Endodermal cell (in vitro differentiated cells): Measurements from ENCODE around the gene FHL5. TPM values are rescaled to one million over a fixed set of nuclear protein-coding genes. Genes with fewer than 3 reads are reported as not detected.

Experiments
- DNase-seq: peaks from one replicate; pipeline ENCODE4 v3.0.0-alpha.2; 2017
- H3K27ac ChIP-seq: 2 replicates; pipeline ENCODE4 v1.5.1; 2013; ENCODE audit warnings: mild to moderate bottlenecking, low read depth, low read length, moderate library complexity
- H3K27me3 ChIP-seq: 2 replicates; pipeline ENCODE4 v1.6.1; 2013; ENCODE audit warnings: mild to moderate bottlenecking, low read length, moderate library complexity; ENCODE audit not compliant: insufficient read depth, control insufficient read depth, poor library complexity, severe bottlenecking
- H3K36me3 ChIP-seq: 2 replicates; pipeline ENCODE4 v1.7.0; 2013; ENCODE audit warnings: mild to moderate bottlenecking, low read length, moderate library complexity; ENCODE audit not compliant: control insufficient read depth, insufficient read depth
- H3K4me1 ChIP-seq: one replicate; pipeline ENCODE4 v1.7.0; 2013; ENCODE audit warnings: low read length; ENCODE audit not compliant: control insufficient read depth, insufficient read depth
- H3K4me3 ChIP-seq: 2 replicates; pipeline ENCODE4 v1.5.1; 2013; ENCODE audit warnings: mild to moderate bottlenecking, low read length, moderate library complexity
- H3K9ac ChIP-seq: 2 replicates; pipeline ENCODE4 v1.6.1; 2013; ENCODE audit warnings: mild to moderate bottlenecking, low read length, moderate library complexity; ENCODE audit not compliant: poor library complexity, severe bottlenecking; ENCODE audit errors: extremely low read depth
- H3K9me3 ChIP-seq: 2 replicates; pipeline ENCODE4 v1.6.1; 2013; ENCODE audit warnings: mild to moderate bottlenecking, low read length, moderate library complexity; ENCODE audit not compliant: control insufficient read depth
- H3K27ac Mint-ChIP-seq: 2 replicates; pipeline ENCODE4 v1.8.0; 2020; ENCODE audit warnings: mixed read lengths
- H3K27me3 Mint-ChIP-seq: 2 replicates; pipeline ENCODE4 v1.8.0; 2021; ENCODE audit warnings: mild to moderate bottlenecking, mixed read lengths; ENCODE audit not compliant: insufficient read depth
- H3K36me3 Mint-ChIP-seq: 2 replicates; pipeline ENCODE4 v1.8.0; 2020; ENCODE audit warnings: low read depth, mixed read lengths
- H3K4me1 Mint-ChIP-seq: 2 replicates; pipeline ENCODE4 v1.8.0; 2020; ENCODE audit warnings: mixed read lengths
- H3K4me3 Mint-ChIP-seq: 2 replicates; pipeline ENCODE4 v1.8.0; 2020; ENCODE audit warnings: mild to moderate bottlenecking, moderate library complexity, mixed read lengths
- H3K9me3 Mint-ChIP-seq: 2 replicates; pipeline ENCODE4 v1.8.0; 2020; ENCODE audit warnings: mild to moderate bottlenecking, mixed read lengths
- CTCF ChIP-seq: fragments of 200-600 bp; sonication (generic); conservative IDR thresholded peaks from 2 replicates; pipeline ENCODE4 v1.5.0; 2021; ENCODE audit warnings: antibody characterized with exemption, mild to moderate bottlenecking
- WGBS, 2 experiments: methylation state at CpG; one replicate each; pipeline versions ENCODE4 v1.1.5 to v1.1.7; 2013; ENCODE audit warnings: missing lambda C conversion rate in 2 of 2, mixed read lengths in 1 of 2; ENCODE audit not compliant: insufficient coverage in 1 of 2, insufficient read length in 1 of 2; 5-methylcytosine and 5-hydroxymethylcytosine counted together
- total RNA-seq, 2 donors: library from RNA; stranded (reverse); fragmentation: NEBNext Ultra II Directional in 1 of 2; extraction: Animal tissue kit (Norgen Biotek cat#: 25700) in 1 of 2; gene quantifications; 2 replicates in 1 of 2; 3 replicates in 1 of 2; pipeline ENCODE4 v1.2.1, GENCODE V29; 2021

FHL5 gene
- total RNA-seq, 2 donors from 2014 or later, result not detected

GRCh38 chr6:96610019-96610418 is 47.1 kb downstream of the FHL5 start:
- H3K9ac ChIP-seq, result no peak overlapping the region
- TF ChIP-seq CTCF, result no peak
- H3K27ac ChIP-seq, result no peak overlapping the region
- Mint-ChIP-seq H3K4me1 (no peaks in the 10 kb centered on the region), H3K9me3 (no peaks in the 10 kb centered on the region), H3K27ac (no peak overlapping the region), H3K36me3 (no peaks in the 10 kb centered on the region), H3K4me3 (no peak overlapping the region), H3K27me3 (no peaks in the 10 kb centered on the region)
- H3K36me3 ChIP-seq, result no peaks in the 10 kb centered on the region
- no peaks in the 10 kb centered on the region for H3K4me1 ChIP-seq
- H3K4me3 ChIP-seq, result no peak overlapping the region
- no peaks in the 10 kb centered on the region for H3K9me3 ChIP-seq
- DNase-seq, result no peak
- WGBS, 2 experiments, result 90% methylated on average over 1 of the region's 1 CpG; no CpG with 5 or more reads in 1 of the 2 experiments
- no peaks in the 10 kb centered on the region for H3K27me3 ChIP-seq

- Histone ChIP-seq H3K9me3 (no peaks in the 10 kb centered on the region), H3K9ac (no peak overlapping the region), H3K4me3 (no peak overlapping the region), H3K27me3 (no peaks in the 10 kb centered on the region), H3K4me1 (no peaks in the 10 kb centered on the region), H3K27ac (no peak overlapping the region), H3K36me3 (no peaks in the 10 kb centered on the region)
- Mint-ChIP-seq H3K4me1 (no peaks in the 10 kb centered on the region), H3K4me3 (no peak overlapping the region), H3K36me3 (no peaks in the 10 kb centered on the region), H3K9me3 (no peaks in the 10 kb centered on the region), H3K27me3 (no peaks in the 10 kb centered on the region), H3K27ac (no peak overlapping the region)
- 78% methylated on average over 1 of the region's 1 CpG; no CpG with 5 or more reads in 1 of the 2 experiments for WGBS, 2 experiments
- no peak for DNase-seq
- no peak for TF ChIP-seq CTCF
Observed at GRCh38 chr6:96611342-96611991, 48.5 kb downstream of the FHL5 start.

- H3K36me3 ChIP-seq, result no peaks in the 10 kb centered on the region
- Mint-ChIP-seq H3K27ac (no peak overlapping the region), H3K36me3 (no peaks in the 10 kb centered on the region), H3K27me3 (no peaks in the 10 kb centered on the region), H3K9me3 (no peaks in the 10 kb centered on the region), H3K4me3 (no peak overlapping the region), H3K4me1 (no peaks in the 10 kb centered on the region)
- H3K27me3 ChIP-seq, result no peaks in the 10 kb centered on the region
- 83 to 87% methylated on average over 1 to 2 of the region's 2 CpGs for WGBS, 2 experiments
- no peaks in the 10 kb centered on the region for H3K9me3 ChIP-seq
- H3K4me1 ChIP-seq, result no peaks in the 10 kb centered on the region
- no peak overlapping the region for H3K4me3 ChIP-seq
- H3K27ac ChIP-seq, result no peak overlapping the region
- no peak for TF ChIP-seq CTCF
- H3K9ac ChIP-seq, result no peak overlapping the region
- DNase-seq, result no peak
Observed at GRCh38 chr6:96613291-96613999, 50.5 kb downstream of the FHL5 start.
